NCI-H2081 treated with DMSO at 0.1 percent for 48 hours (cell line): ENCODE results near the gene ALOXE3.

ENCODE experiments used
- DNase-seq: peaks from one replicate; lab custom pipeline; 2025; lab: John Stamatoyannopoulos, UW

Gene ALOXE3

GRCh38 chr17:8051831-8052230 lies 66.5 kb downstream of the ALOXE3 start:
- no peak for DNase-seq

DNA sequence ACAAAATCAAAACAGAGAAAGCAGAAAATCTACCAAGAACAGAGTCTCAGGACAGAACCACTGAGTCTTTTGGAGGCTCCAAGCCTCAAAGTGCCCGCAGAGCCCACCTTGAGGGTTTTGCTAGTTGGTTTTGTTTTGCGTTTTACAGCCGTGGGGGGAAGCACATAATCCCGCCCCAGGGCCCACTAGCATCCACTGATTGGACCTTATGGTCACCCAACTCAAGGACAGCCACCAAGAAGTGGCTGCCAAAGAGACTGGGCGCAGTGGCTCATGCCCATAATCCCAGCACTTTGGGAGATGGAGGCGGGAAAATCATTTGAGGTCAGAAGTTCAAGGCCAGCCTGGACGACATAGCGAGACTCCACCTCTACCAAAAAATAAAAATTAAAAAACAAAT lies 69.6 kb downstream of the ALOXE3 start:
- DNase-seq = no peak

GRCh38 chr17:8048236-8048635 lies 70.1 kb downstream of the ALOXE3 start:
- DNase-seq = no peak

- no peak for DNase-seq
These were observed 70.6 kb downstream of the ALOXE3 start for GRCh38 chr17:8047769-8048110.

GRCh38 chr17:8046929-8047768 lies 71.2 kb downstream of the ALOXE3 start:
- DNase-seq = no peak

- no peak for DNase-seq
These were observed 71.9 kb downstream of the ALOXE3 start for GRCh38 chr17:8046306-8046928.
